ENCODE results near the gene ZNF98.

Gene ZNF98

GRCh38 chr19:22422211-22422610, at the start of gene ZNF98:
ZNF98 (minus strand) TSS chr19:22422346; CDS start chr19:22422224, 122 bp downstream.
- DNase-seq: no peak

GRCh38 chr19:22446605-22447004, 24.5 kb upstream of the ZNF98 start:
- no peak for DNase-seq

- no peak for DNase-seq
Observed at GRCh38 chr19:22438011-22438410, 15.9 kb upstream of the ZNF98 start.

- DNase-seq: no peak
Observed at GRCh38 chr19:22427960-22428913, 6.1 kb upstream of the ZNF98 start.

- no peak for DNase-seq
Observed at GRCh38 chr19:22427547-22427946, 5.4 kb upstream of the ZNF98 start.

- no peak for DNase-seq
Observed at GRCh38 chr19:22426901-22427300, 4.8 kb upstream of the ZNF98 start.

- no peak for DNase-seq
Observed at GRCh38 chr19:22421797-22422196, 349 bp downstream of the ZNF98 start.

- DNase-seq: no peak
Observed at GRCh38 chr19:22354665-22355064, 67.5 kb downstream of the ZNF98 start.

Data from kidney glomerular epithelial cell (primary cell).